ENCODE results near the gene LBP. TPM values are rescaled to one million over a fixed set of nuclear protein-coding genes. Genes with fewer than 3 reads are reported as not detected.

Gene LBP
- total RNA-seq, 4 donors from 2014 or later: not detected

DNA sequence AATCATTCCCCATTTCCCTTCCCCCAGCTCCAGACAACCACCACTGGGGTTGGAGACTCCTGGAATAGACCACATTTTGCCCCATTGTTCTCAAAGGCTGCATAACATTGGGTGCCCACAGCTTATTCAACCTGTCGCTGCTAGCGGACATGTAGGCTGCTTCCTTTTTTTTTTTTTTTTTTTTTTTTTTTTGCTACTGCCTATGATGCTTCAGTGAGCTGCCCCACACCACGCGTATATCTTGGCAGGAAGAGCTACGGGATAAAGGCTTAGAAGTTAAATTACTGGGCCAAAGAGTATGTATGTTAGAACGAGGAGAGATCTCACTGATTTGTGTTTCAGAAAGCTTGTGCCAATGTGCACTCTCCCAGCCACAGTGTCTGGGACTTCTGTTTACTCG, 7.0 kb downstream of the LBP start:
- Histone ChIP-seq H3K27ac (no peak overlapping the region), H3K27me3 (no peaks in the 10 kb centered on the region), H3K4me3 (no peak overlapping the region), H3K4me1 (peaks cover 0 to 5% (median 0%) of the 10 kb centered on the region in 4 donors), H3K9me3 (no peaks in the 10 kb centered on the region), H3K36me3 (no peaks in the 10 kb centered on the region)
- DNase-seq: no peak
- TF ChIP-seq CTCF (IDR thresholded peaks at IDR 0.05): no peak
- TF ChIP-seq POLR2A (IDR thresholded peaks at IDR 0.05): no peak

- Histone ChIP-seq H3K9me3 (no peaks in the 10 kb centered on the region), H3K36me3 (no peaks in the 10 kb centered on the region), H3K4me3 (no peak overlapping the region), H3K4me1 (peaks cover 0 to 5% (median 0%) of the 10 kb centered on the region in 4 donors), H3K27me3 (no peaks in the 10 kb centered on the region), H3K27ac (no peak overlapping the region)
- no peak for DNase-seq
- no peak for TF ChIP-seq POLR2A (IDR thresholded peaks at IDR 0.05)
- no peak for TF ChIP-seq CTCF (IDR thresholded peaks at IDR 0.05)
Measured at GRCh38 chr20:38354227-38354626, 7.9 kb downstream of the LBP start.

GRCh38 chr20:38355161-38356012, 9.1 kb downstream of the LBP start:
- Histone ChIP-seq H3K9me3 (no peaks in the 10 kb centered on the region), H3K36me3 (no peaks in the 10 kb centered on the region), H3K27ac (no peak overlapping the region), H3K4me1 (peaks cover 0 to 5% (median 0%) of the 10 kb centered on the region in 4 donors), H3K4me3 (no peak overlapping the region), H3K27me3 (no peaks in the 10 kb centered on the region)
- DNase-seq: no peak
- no peak for TF ChIP-seq POLR2A (IDR thresholded peaks at IDR 0.05)
- TF ChIP-seq CTCF (IDR thresholded peaks at IDR 0.05): no peak

DNA sequence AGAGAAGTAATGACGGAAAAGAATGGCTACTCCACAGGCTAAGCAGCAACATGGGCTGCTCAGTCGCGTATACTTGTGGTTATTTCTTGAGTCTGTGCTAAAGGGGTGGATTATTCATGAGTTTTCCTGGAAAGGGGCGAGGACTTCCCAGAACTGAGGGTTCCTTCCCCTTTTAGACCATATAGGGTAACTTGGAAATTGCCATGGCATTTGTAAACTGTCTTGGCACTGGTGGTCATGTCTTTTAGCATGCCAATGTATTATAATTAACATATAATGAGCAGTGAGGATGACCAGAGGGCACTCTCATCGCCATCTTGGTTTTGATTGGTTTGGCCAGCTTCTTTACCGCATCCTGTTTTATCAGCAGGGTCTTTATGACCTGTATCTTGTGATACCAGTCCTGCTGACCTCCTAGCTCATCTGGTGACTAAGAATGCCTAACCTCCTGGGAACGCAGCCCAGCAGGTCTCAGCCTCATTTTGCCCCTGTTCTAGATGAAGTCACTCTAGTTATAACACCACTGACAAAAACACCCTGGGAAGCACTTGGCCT, 11.4 kb downstream of the LBP start:
- Histone ChIP-seq H3K4me3 (no peak overlapping the region), H3K9me3 (no peaks in the 10 kb centered on the region), H3K27me3 (no peaks in the 10 kb centered on the region), H3K36me3 (no peaks in the 10 kb centered on the region), H3K27ac (no peak overlapping the region), H3K4me1 (no peaks in the 10 kb centered on the region)
- TF ChIP-seq POLR2A (IDR thresholded peaks at IDR 0.05) (no peak), CTCF (IDR thresholded peaks at IDR 0.05) (no peak)
- no peak for DNase-seq

- H3K4me1 ChIP-seq: no peaks in the 10 kb centered on the region
- H3K27ac ChIP-seq: no peak overlapping the region
- no peaks in the 10 kb centered on the region for H3K27me3 ChIP-seq
- no peak overlapping the region for H3K4me3 ChIP-seq
- H3K36me3 ChIP-seq: no peaks in the 10 kb centered on the region
- TF ChIP-seq CTCF (IDR thresholded peaks at IDR 0.05) (no peak), POLR2A (IDR thresholded peaks at IDR 0.05) (no peak)
- no peaks in the 10 kb centered on the region for H3K9me3 ChIP-seq
- DNase-seq: no peak
Measured at GRCh38 chr20:38358556-38358955, 12.3 kb downstream of the LBP start.
